Caco-2 (cell line): ENCODE data around the gene TRIO. TPM values are rescaled to one million over a fixed set of nuclear protein-coding genes. Genes with fewer than 3 reads are reported as not detected.

Source experiments
- BruUV-seq: library from RNA; stranded (reverse); fragments of 400-500 nt; replicated peaks from 2 replicates; lab custom pipeline; 2021; lab: Mats Ljungman, UMichigan
- CTCF ChIA-PET: fragments of 300-600 bp; sonication (Branson Sonifier 250); formaldehyde crosslinking; loops from one replicate; lab custom pipeline; 2022; ENCODE audit warnings: antibody characterized with exemption; lab: Charles Lee
- POLR2A ChIA-PET: fragments of 300-600 bp; sonication (Branson Sonifier 250); formaldehyde crosslinking; loops from one replicate; lab custom pipeline; 2022; ENCODE audit warnings: antibody characterized with exemption; lab: Charles Lee
- DNase-seq, 2 experiments: peaks; one replicate each; pipeline versions ENCODE4 v3.0.0 to v3.0.0-alpha.2; 2020 to 2022
- H3K27me3 ChIP-seq: replicated peaks from 2 replicates; pipeline ENCODE4 v1.6.0; 2011; ENCODE audit warnings: low read length; ENCODE audit not compliant: control insufficient read depth, insufficient read depth
- H3K36me3 ChIP-seq: 2 replicates; pipeline ENCODE4 v1.5.1; 2011; ENCODE audit warnings: low read length; ENCODE audit not compliant: control insufficient read depth, insufficient read depth
- H3K4me1 ChIP-seq: fragments of 250-450 bp; sonication (Bioruptor Pico); 2 replicates; pipeline ENCODE4 v1.5.1; 2020; ENCODE audit warnings: mild to moderate bottlenecking
- H3K4me3 ChIP-seq: 2 replicates; pipeline ENCODE4 v1.5.1; 2011; ENCODE audit warnings: low read depth, mild to moderate bottlenecking, control low read depth, low read length
- H3K9me3 ChIP-seq: fragments of 250-450 bp; sonication (Bioruptor Pico); 2 replicates; pipeline ENCODE4 v1.5.1; 2020; ENCODE audit warnings: mild to moderate bottlenecking, moderate library complexity
- H3K27ac Mint-ChIP-seq: one replicate; pipeline ENCODE4 v1.8.0; 2022; ENCODE audit warnings: mixed read lengths; ENCODE audit not compliant: unreplicated experiment
- H3K27me3 Mint-ChIP-seq: one replicate; pipeline ENCODE4 v1.8.0; 2022; ENCODE audit warnings: mixed read lengths; ENCODE audit not compliant: insufficient read depth, unreplicated experiment
- H3K36me3 Mint-ChIP-seq: one replicate; pipeline ENCODE4 v1.8.0; 2022; ENCODE audit warnings: mild to moderate bottlenecking, mixed read lengths; ENCODE audit not compliant: insufficient read depth, unreplicated experiment
- H3K4me1 Mint-ChIP-seq: one replicate; pipeline ENCODE4 v1.8.0; 2022; ENCODE audit warnings: low read depth, mixed read lengths; ENCODE audit not compliant: unreplicated experiment
- H3K4me3 Mint-ChIP-seq: one replicate; pipeline ENCODE4 v1.8.0; 2022; ENCODE audit warnings: mild to moderate bottlenecking, moderate library complexity, mixed read lengths; ENCODE audit not compliant: unreplicated experiment
- H3K9me3 Mint-ChIP-seq: one replicate; pipeline ENCODE4 v1.8.0; 2022; ENCODE audit warnings: mixed read lengths; ENCODE audit not compliant: unreplicated experiment
- intact Hi-C: fragments of 100-400 bp; cut with micrococcal nuclease; formaldehyde crosslinking; loops from one replicate; pipeline ENCODE4 v1.10.0; 2022; ENCODE audit not compliant: unreplicated experiment
- total RNA-seq: library from RNA; stranded (reverse); gene quantifications from 2 replicates; pipeline ENCODE4 v1.2.3, GENCODE V29; 2022
- TF ChIP-seq, protein P1 (sequence below), 2 experiments: fragments of 200-600 bp in 1 of 2; IDR thresholded peaks; 1 replicate in 1 of 2; 2 replicates in 1 of 2; pipeline versions ENCODE4 v1.5.1 to v1.8.0; 2011 to 2022; ENCODE audit warnings: antibody characterized with exemption in 1 of 2, control low read depth in 1 of 2, inconsistent platforms in 1 of 2, low read depth in 1 of 2, low read length in 1 of 2, mild to moderate bottlenecking in 1 of 2, moderate library complexity in 1 of 2; ENCODE audit not compliant: insufficient read depth in 1 of 2, severe bottlenecking in 1 of 2, unreplicated experiment in 1 of 2

TRIO gene
- total RNA-seq, 1 experiment from 2014 or later: 92.0 TPM

- H3K27me3 ChIP-seq: no peaks in the 10 kb centered on the region
- intact Hi-C loops: no loop called here
- POLR2A ChIA-PET: no interaction called here
- H3K4me1 Mint-ChIP-seq: peaks cover 7% of the 10 kb centered on the region
- no TSS peak for BruUV-seq
- H3K4me3 Mint-ChIP-seq: no peak overlapping the region
- peaks cover 66% of the 10 kb centered on the region for H3K36me3 Mint-ChIP-seq
- TF ChIP-seq, protein P1, sequence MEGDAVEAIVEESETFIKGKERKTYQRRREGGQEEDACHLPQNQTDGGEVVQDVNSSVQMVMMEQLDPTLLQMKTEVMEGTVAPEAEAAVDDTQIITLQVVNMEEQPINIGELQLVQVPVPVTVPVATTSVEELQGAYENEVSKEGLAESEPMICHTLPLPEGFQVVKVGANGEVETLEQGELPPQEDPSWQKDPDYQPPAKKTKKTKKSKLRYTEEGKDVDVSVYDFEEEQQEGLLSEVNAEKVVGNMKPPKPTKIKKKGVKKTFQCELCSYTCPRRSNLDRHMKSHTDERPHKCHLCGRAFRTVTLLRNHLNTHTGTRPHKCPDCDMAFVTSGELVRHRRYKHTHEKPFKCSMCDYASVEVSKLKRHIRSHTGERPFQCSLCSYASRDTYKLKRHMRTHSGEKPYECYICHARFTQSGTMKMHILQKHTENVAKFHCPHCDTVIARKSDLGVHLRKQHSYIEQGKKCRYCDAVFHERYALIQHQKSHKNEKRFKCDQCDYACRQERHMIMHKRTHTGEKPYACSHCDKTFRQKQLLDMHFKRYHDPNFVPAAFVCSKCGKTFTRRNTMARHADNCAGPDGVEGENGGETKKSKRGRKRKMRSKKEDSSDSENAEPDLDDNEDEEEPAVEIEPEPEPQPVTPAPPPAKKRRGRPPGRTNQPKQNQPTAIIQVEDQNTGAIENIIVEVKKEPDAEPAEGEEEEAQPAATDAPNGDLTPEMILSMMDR (IDR thresholded peaks at IDR 0.05; ENCODE audit: insufficient read depth in 1 of 2, low read depth in 1 of 2, low read length in 1 of 2, severe bottlenecking in 1 of 2, unreplicated experiment in 1 of 2): no peak
- DNase-seq: no peak
- H3K4me1 ChIP-seq: 0 out of 2 replicates have a peak, but pooled peaks cover 9% of the 10 kb centered on the region
- peaks cover 4% of the 10 kb centered on the region for H3K36me3 ChIP-seq
- CTCF ChIA-PET: no interaction called here
- H3K9me3 Mint-ChIP-seq: peaks cover 11% of the 10 kb centered on the region
- H3K27me3 Mint-ChIP-seq: no peaks in the 10 kb centered on the region
- H3K9me3 ChIP-seq: no peaks in the 10 kb centered on the region
- no peak overlapping the region for H3K4me3 ChIP-seq
- H3K27ac Mint-ChIP-seq: no peak overlapping the region
These were observed 263.9 kb downstream of the TRIO start for GRCh38 chr5:14407051-14407450.

- Histone ChIP-seq H3K27me3 (no peaks in the 10 kb centered on the region), H3K9me3 (no peaks in the 10 kb centered on the region), H3K4me1 (0 out of 2 replicates have a peak, but pooled peaks cover 9% of the 10 kb centered on the region), H3K4me3 (no peak overlapping the region), H3K36me3 (peaks cover 4% of the 10 kb centered on the region)
- Mint-ChIP-seq H3K9me3 (peaks cover 4% of the 10 kb centered on the region), H3K4me1 (peaks cover 7% of the 10 kb centered on the region), H3K4me3 (no peak overlapping the region), H3K27me3 (no peaks in the 10 kb centered on the region), H3K36me3 (peaks cover 59% of the 10 kb centered on the region), H3K27ac (no peak overlapping the region)
- intact Hi-C loops: no loop called here
- CTCF ChIA-PET: no interaction called here
- BruUV-seq: no TSS peak
- POLR2A ChIA-PET: no interaction called here
- TF ChIP-seq, protein P1 (IDR thresholded peaks at IDR 0.05; ENCODE audit: insufficient read depth in 1 of 2, low read depth in 1 of 2, low read length in 1 of 2, severe bottlenecking in 1 of 2, unreplicated experiment in 1 of 2): no peak
- DNase-seq: no peak
These were observed 264.6 kb downstream of the TRIO start for GRCh38 chr5:14407746-14408175.

DNA sequence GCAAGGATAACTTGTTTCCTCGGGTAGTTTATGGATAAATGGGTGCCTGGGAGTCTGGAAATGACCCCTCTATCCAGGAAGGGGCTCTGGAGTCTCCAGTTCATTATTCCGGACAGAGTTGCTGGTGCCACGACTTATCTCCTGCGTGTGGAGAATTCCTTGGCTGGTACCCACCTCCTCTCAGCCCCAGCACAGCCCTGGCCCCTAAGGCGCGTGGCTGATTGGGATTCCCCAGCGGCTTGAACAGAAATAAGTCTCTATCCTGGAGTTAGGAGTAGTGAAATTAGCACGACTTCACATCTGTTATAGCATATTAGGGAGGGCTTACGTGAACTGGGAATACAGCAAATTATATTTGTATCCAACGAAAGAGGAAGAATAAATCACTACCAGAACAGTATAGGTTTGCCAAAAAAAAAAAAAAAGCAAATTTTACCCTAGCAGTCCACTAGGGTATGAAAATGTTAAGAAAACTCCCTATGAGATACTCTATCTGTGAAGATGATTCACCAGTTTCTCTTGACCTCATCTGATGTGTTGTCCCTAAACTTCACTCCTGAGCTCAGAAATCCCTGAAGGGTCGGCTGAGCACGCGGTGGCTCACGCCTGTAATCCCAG is 265.9 kb downstream of the TRIO start:
- Mint-ChIP-seq H3K9me3 (no peaks in the 10 kb centered on the region), H3K4me3 (no peak overlapping the region), H3K27me3 (no peaks in the 10 kb centered on the region), H3K27ac (no peak overlapping the region), H3K4me1 (peaks cover 7% of the 10 kb centered on the region), H3K36me3 (peaks cover 69% of the 10 kb centered on the region)
- Histone ChIP-seq H3K4me3 (no peak overlapping the region), H3K36me3 (peaks cover 4% of the 10 kb centered on the region), H3K4me1 (0 out of 2 replicates have a peak, but pooled peaks cover 9% of the 10 kb centered on the region), H3K27me3 (no peaks in the 10 kb centered on the region), H3K9me3 (no peaks in the 10 kb centered on the region)
- DNase-seq: no peak
- no TSS peak for BruUV-seq
- POLR2A ChIA-PET: no interaction called here
- CTCF ChIA-PET: no interaction called here
- intact Hi-C loops: no loop called here
- TF ChIP-seq, protein P1 (IDR thresholded peaks at IDR 0.05; ENCODE audit: insufficient read depth in 1 of 2, low read depth in 1 of 2, low read length in 1 of 2, severe bottlenecking in 1 of 2, unreplicated experiment in 1 of 2): no peak
